Transverse colon (tissue), 4 donors: Measurements from ENCODE around the gene SEPTIN8. TPM values are rescaled to one million over a fixed set of nuclear protein-coding genes. Genes with fewer than 3 reads are reported as not detected.

ENCODE experiments used
- DNase-seq: peaks from one replicate; pipeline ENCODE4 v3.0.0-alpha.2; 2019
- H3K27ac ChIP-seq, 4 donors: fragments of 200-600 bp; sonication (generic); 2 replicates each; pipeline ENCODE4 v1.5.1; 2016 to 2018; ENCODE audit warnings: inconsistent platforms in 4 of 4
- H3K27me3 ChIP-seq: fragments of 200-600 bp; sonication (generic); 2 replicates; pipeline ENCODE4 v1.5.1; 2017; ENCODE audit warnings: inconsistent platforms
- H3K36me3 ChIP-seq, 4 donors: fragments of 200-600 bp; sonication (generic); 2 replicates each; pipeline ENCODE4 v1.5.1; 2017 to 2019; ENCODE audit warnings: inconsistent platforms in 4 of 4
- H3K4me1 ChIP-seq, 4 donors: fragments of 200-600 bp; sonication (generic); 2 replicates each; pipeline ENCODE4 v1.5.1; 2017 to 2020; ENCODE audit warnings: inconsistent platforms in 4 of 4
- H3K4me3 ChIP-seq, 4 donors: fragments of 200-600 bp; sonication (generic); 1 replicate in 1 of 4; 2 replicates in 3 of 4; pipeline versions ENCODE4 v1.5.1 to v1.6.1; 2017 to 2019; ENCODE audit warnings: inconsistent platforms in 4 of 4
- H3K9me3 ChIP-seq, 2 donors: fragments of 200-600 bp; sonication (generic); 2 replicates each; pipeline ENCODE4 v1.5.1; 2017 to 2019; ENCODE audit warnings: inconsistent platforms in 2 of 2
- CTCF ChIP-seq, 5 experiments: fragments of 200-600 bp in 3 of 5; fragments of 450-650 bp in 2 of 5; sonication (generic) in 3 of 5; IDR thresholded peaks; 1 replicate in 2 of 5; 2 replicates in 3 of 5; pipeline ENCODE4 v1.5.1; 2016 to 2017; ENCODE audit warnings: antibody characterized with exemption in 5 of 5, inconsistent platforms in 3 of 5, mild to moderate bottlenecking in 2 of 5, moderate library complexity in 1 of 5
- EP300 ChIP-seq: sonication (generic); formaldehyde crosslinking; IDR thresholded peaks from one replicate; pipeline ENCODE4 v1.6.1; 2017; ENCODE audit warnings: antibody characterized with exemption, low read depth
- POLR2A ChIP-seq: fragments of 450-650 bp; IDR thresholded peaks from one replicate; pipeline ENCODE4 v1.6.1; 2016; ENCODE audit warnings: antibody characterized with exemption, mild to moderate bottlenecking, moderate library complexity
- POLR2AphosphoS5 ChIP-seq, 3 donors: sonication (generic); formaldehyde crosslinking; IDR thresholded peaks; one replicate each; pipeline ENCODE4 v1.6.1; 2016; ENCODE audit warnings: antibody characterized with exemption in 3 of 3
- WGBS, 2 donors: methylation state at CpG; one replicate each; pipeline ENCODE4 v1.1.5; 2018; ENCODE audit warnings: low coverage in 1 of 2; 5-methylcytosine and 5-hydroxymethylcytosine counted together
- in situ Hi-C, 4 donors: fragments of 200-750 bp; cut with MboI; loops; one replicate each; pipeline versions ENCODE4 v1.15.0 to v1.15.1; 2017; ENCODE audit warnings: low sequenced_read_pairs in 3 of 4, low pct_ligation_motif_present in 1 of 4, low pct_unique_long_range_greater_than_20kb in 1 of 4
- intact Hi-C: fragments of 100-400 bp; cut with DNase I; formaldehyde crosslinking; loops from one replicate; pipeline ENCODE4 v1.15.1; 2023; ENCODE audit warnings: low total_unique reads
- total RNA-seq, 4 donors: library from RNA; depleted of rRNA; stranded (reverse); fragments of >200 nt; gene quantifications; one replicate each; pipeline ENCODE4 v1.1.0, GENCODE V29; 2016

Gene SEPTIN8
- total RNA-seq, 4 donors from 2014 or later = 38.4 to 70.7 (median 53.5) TPM

GRCh38 chr5:132822650-132823480, 45.8 kb upstream of the SEPTIN8 start:
- WGBS, 2 donors = 76% methylated on average over 57 of the region's 68 CpGs; no CpG with 5 or more reads in 1 of the 2 donors
- Histone ChIP-seq H3K27ac (peak overlapping the region in 1 of 4 donors; percentile 21), H3K4me3 (peak overlapping the region in 1 of 4 donors; percentile 7)

GRCh38 chr5:132821791-132822190, 44.8 kb upstream of the SEPTIN8 start:
- H3K9me3 ChIP-seq = no peaks in the 10 kb centered on the region
- peaks cover 0 to 15% (median 9%) of the 10 kb centered on the region in 4 donors for H3K4me1 ChIP-seq
- in situ Hi-C loops (loop anchor here in 2 of 4 donors (25.0 kb wide), 1 partner anchor 434 kb away; no protein-coding TSS in a partner anchor), intact Hi-C loops (no loop called here)
- TF ChIP-seq EP300 = no peak
- no peak for TF ChIP-seq POLR2AphosphoS5 (IDR thresholded peaks at IDR 0.05)
- TF ChIP-seq CTCF (IDR thresholded peaks at IDR 0.05) = no peak
- no peak for TF ChIP-seq POLR2A
- 100% methylated on average over 1 of the region's 1 CpG; no CpG with 5 or more reads in 1 of the 2 donors for WGBS, 2 donors
- H3K36me3 ChIP-seq = no peaks in the 10 kb centered on the region
- no peak overlapping the region for H3K27ac ChIP-seq
- H3K4me3 ChIP-seq = no peak overlapping the region
- DNase-seq = no peak
- H3K27me3 ChIP-seq = peaks cover 14% of the 10 kb centered on the region

More at GRCh38 chr5:132822650-132823480, 45.8 kb upstream of the SEPTIN8 start:
- TF ChIP-seq POLR2AphosphoS5 (IDR thresholded peaks at IDR 0.05) = no peak
- no peak for TF ChIP-seq EP300
- TF ChIP-seq POLR2A = no peak
- TF ChIP-seq CTCF (IDR thresholded peaks at IDR 0.05) = no peak
- Histone ChIP-seq H3K4me1 (peaks cover 0 to 15% (median 9%) of the 10 kb centered on the region in 4 donors), H3K27me3 (peaks cover 14% of the 10 kb centered on the region), H3K36me3 (no peaks in the 10 kb centered on the region), H3K9me3 (no peaks in the 10 kb centered on the region)
- in situ Hi-C loops (loop anchor here in 2 of 4 donors (25.0 kb wide), 1 partner anchor 436 kb away; no protein-coding TSS in a partner anchor), intact Hi-C loops (no loop called here)
- DNase-seq = no peak

GRCh38 chr5:132821350-132821749, 44.3 kb upstream of the SEPTIN8 start:
- intact Hi-C loops = no loop called here
- Histone ChIP-seq H3K27me3 (peaks cover 13% of the 10 kb centered on the region), H3K36me3 (no peaks in the 10 kb centered on the region), H3K4me1 (peaks cover 0 to 15% (median 9%) of the 10 kb centered on the region in 4 donors), H3K27ac (no peak overlapping the region), H3K9me3 (no peaks in the 10 kb centered on the region), H3K4me3 (no peak overlapping the region)
- TF ChIP-seq POLR2AphosphoS5 (IDR thresholded peaks at IDR 0.05) (no peak), EP300 (no peak), POLR2A (no peak), CTCF (IDR thresholded peaks at IDR 0.05) (no peak)
- no peak for DNase-seq
- in situ Hi-C loops = loop anchor here in 2 of 4 donors (25.0 kb wide), 1 partner anchor 434 kb away; no protein-coding TSS in a partner anchor
- 84% methylated on average over 3 of the region's 3 CpGs; no CpG with 5 or more reads in 1 of the 2 donors for WGBS, 2 donors

GRCh38 chr5:132820162-132820754, 43.2 kb upstream of the SEPTIN8 start:
- in situ Hi-C loops (loop anchor here in 2 of 4 donors (25.0 kb wide), 1 partner anchor 433 kb away; no protein-coding TSS in a partner anchor), intact Hi-C loops (no loop called here)
- peak in 1 of 3 donors; percentile 20 for TF ChIP-seq POLR2AphosphoS5 (IDR thresholded peaks at IDR 0.05)
- peak; percentile 84 to 98 (median 90) for TF ChIP-seq CTCF (IDR thresholded peaks at IDR 0.05)
- no peak for TF ChIP-seq POLR2A
- peak overlapping the region in 2 of 4 donors; percentile 8 to 47 for H3K27ac ChIP-seq
- H3K4me1 ChIP-seq = peaks cover 0 to 15% (median 9%) of the 10 kb centered on the region in 4 donors
- H3K36me3 ChIP-seq = no peaks in the 10 kb centered on the region
- H3K9me3 ChIP-seq = no peaks in the 10 kb centered on the region
- DNase-seq = peak; percentile 95
- H3K4me3 ChIP-seq = peak overlapping the region in 1 of 4 donors; percentile 16
- 27 to 50% methylated on average over 6 to 15 of the region's 15 CpGs for WGBS, 2 donors
- H3K27me3 ChIP-seq = peaks cover 5% of the 10 kb centered on the region
